HG03520 (cell line): ENCODE data around the gene ADCY4.

Source experiments
- ATAC-seq: cut with Tn5 transposase; IDR thresholded peaks from one replicate; pipeline ENCODE4 v1.9.1; 2021; ENCODE audit warnings: mild to moderate bottlenecking, moderate library complexity; ENCODE audit not compliant: unreplicated experiment

The ADCY4 gene

DNA sequence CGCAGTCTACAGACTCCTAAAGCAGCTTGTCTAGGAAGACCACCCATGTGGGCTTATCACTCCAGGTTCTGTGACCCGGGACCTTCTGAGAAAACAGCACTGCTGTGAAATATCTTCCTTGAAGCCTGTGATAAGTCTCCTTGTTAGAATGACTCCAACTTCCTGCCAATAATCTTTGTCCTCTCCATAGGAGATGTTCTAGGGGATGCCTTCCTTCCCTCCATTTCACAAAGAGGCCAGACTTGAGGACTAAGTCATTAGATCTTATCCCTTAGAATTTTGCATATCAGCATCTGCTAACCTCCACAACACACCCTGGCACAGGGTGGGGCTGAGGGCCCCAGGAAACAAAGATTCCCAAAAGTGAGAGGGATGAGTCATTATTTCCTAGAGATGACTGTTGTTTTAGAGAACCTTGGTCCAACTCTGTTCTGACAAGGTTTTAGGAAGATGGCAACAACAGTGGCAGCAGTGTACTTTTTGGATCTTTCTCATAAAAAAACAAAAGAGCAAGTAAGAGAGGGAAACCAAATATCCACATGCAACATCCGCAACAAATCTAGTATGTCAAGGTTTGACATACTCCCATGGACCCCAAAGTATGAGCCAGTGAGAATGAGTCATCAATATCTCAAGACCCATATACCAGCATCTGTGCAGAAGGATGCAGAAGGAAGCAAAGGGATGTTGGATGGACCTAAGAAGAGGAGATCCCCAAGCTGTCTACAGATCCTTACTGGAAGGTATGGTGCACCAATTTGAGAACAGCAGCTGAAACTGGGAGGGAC is 17.5 kb downstream of the ADCY4 start:
- no peak for ATAC-seq

DNA sequence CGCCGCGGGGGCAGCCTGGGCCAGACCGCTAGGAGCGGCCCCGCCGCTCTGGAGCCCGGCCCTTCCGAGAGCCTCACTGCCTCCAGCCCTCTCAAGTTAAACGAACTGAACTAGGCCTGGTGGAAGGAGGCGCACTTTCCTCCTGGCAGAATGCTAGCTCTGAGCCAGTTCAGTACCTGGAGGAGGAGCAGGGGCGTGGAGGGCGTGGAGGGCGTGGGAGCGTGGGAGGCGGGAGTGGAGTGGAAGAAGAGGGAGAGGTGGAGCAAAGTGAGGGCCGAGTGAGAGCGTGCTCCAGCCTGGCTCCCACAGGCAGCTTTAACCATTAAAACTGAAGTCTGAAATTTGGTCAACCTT is 18.3 kb downstream of the ADCY4 start:
- no peak for ATAC-seq

DNA sequence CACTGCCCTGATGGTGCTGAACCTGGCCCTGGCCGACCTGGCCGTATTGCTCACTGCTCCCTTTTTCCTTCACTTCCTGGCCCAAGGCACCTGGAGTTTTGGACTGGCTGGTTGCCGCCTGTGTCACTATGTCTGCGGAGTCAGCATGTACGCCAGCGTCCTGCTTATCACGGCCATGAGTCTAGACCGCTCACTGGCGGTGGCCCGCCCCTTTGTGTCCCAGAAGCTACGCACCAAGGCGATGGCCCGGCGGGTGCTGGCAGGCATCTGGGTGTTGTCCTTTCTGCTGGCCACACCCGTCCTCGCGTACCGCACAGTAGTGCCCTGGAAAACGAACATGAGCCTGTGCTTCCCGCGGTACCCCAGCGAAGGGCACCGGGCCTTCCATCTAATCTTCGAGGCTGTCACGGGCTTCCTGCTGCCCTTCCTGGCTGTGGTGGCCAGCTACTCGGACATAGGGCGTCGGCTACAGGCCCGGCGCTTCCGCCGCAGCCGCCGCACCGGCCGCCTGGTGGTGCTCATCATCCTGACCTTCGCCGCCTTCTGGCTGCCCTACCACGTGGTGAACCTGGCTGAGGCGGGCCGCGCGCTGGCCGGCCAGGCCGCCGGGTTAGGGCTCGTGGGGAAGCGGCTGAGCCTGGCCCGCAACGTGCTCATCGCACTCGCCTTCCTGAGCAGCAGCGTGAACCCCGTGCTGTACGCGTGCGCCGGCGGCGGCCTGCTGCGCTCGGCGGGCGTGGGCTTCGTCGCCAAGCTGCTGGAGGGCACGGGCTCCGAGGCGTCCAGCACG is 18.9 kb downstream of the ADCY4 start:
- ATAC-seq, result no peak

DNA sequence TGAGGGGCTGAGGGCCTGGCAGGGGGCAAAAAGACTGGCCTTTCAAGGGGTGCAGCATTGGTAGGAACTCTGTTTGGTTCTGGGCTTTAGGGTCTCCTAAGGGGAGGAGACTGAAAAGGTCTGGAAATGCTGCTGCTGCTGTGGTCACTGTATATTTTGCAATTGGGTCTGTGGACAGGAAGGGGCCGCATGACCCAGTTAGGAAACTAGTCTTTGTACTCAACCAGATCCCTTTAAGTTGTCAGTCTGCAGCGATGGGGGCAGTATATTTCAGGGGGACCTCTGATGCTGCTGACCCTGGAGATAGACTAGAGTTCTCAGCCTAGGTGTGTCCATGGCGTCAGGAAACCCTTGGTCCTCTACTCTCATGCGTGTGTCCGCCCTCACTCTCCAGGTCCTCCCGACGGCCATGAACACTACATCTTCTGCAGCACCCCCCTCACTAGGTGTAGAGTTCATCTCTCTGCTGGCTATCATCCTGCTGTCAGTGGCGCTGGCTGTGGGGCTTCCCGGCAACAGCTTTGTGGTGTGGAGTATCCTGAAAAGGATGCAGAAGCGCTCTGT is 19.5 kb downstream of the ADCY4 start:
- no peak for ATAC-seq

- ATAC-seq, result no peak
Observed at GRCh38 chr14:24314377-24315193, 20.3 kb downstream of the ADCY4 start.

- no peak for ATAC-seq
Observed at GRCh38 chr14:24313913-24314312, 21.0 kb downstream of the ADCY4 start.

- ATAC-seq, result no peak
Observed at GRCh38 chr14:24312736-24313507, 21.9 kb downstream of the ADCY4 start.

- no peak for ATAC-seq
Observed at GRCh38 chr14:24311837-24312615, 22.8 kb downstream of the ADCY4 start.

GRCh38 chr14:24310646-24311604 is 23.9 kb downstream of the ADCY4 start, which contains the start of gene LTB4R:
TSS of gene LTB4R (plus strand) at chr14:24311502. CDS start at chr14:24315652, 4,150 bp downstream.
- ATAC-seq, result peak; percentile 61

DNA sequence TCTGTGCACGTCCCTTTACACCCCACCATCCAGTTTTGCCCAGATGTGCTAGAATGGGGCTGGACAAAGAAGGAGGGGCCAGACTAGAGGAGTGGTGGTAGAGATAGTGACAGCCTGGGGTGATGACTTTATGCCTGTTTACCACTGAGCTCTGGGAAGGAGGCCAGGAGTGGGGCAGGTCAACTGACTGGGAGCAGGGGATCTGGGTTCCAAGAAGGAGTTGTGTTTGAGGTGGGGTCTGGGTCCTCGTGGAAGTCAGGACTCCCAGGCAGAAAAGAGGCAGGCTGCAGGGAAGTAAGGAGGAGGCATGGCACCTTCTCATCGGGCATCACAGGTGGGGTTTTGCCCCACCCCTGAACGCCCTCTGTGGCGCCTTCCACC is 24.6 kb downstream of the ADCY4 start:
- no peak for ATAC-seq

DNA sequence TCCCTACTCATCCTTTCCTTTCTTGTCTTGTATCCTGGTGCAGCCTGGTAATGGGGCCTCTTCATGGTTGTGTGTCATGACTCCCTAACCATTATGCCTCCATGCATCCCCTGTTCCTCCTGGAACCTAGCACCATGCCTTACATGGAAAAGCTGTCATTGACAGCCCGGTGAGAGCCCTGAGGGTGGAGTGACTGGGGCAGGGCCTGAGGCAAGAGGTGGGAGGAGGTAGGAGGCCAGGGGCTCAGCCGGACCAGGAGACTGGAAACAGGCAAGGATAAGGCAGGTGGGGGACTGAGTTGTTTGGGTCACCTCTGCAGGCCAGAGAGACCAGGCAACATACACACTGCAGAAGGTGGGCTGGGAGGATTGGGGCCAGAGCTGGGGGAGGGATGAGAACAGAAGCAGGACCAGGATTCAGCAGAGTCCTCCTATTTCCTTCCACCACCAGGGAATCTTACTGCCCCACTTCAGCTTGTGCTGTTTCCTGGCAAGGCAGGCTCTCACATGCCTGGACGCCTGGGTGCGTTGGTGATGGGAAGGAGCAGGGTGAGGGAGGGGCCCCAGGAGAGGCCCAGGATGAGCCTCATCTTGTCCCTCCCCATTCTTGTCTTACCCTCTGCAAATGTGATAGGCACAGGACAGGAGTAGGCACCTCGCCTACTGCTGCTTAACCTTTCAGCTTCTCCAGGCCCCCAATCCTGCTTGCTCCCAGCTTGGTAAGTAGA is 25.2 kb downstream of the ADCY4 start, which contains the start of gene LTB4R2:
Gene LTB4R2, plus strand, starts transcription at position 603 of the 727 bp plus-strand sequence. CDS start 525 bp downstream, outside the sequence.
- ATAC-seq, result no peak

- no peak for ATAC-seq
Observed at GRCh38 chr14:24308342-24309124, 26.3 kb downstream of the ADCY4 start.

GRCh38 chr14:24307575-24308341 is 27.1 kb downstream of the ADCY4 start, which contains the start of gene CIDEB:
TSS of gene CIDEB (minus strand) at chr14:24307977. CDS start at chr14:24307858, 119 bp downstream.
- ATAC-seq, result no peak

- no peak for ATAC-seq
Observed at GRCh38 chr14:24307156-24307574, 27.7 kb downstream of the ADCY4 start.

- no peak for ATAC-seq
Observed at GRCh38 chr14:24304019-24304387, 30.9 kb downstream of the ADCY4 start.
